ENCODE data around the gene TMEM92.

Gene TMEM92

DNA sequence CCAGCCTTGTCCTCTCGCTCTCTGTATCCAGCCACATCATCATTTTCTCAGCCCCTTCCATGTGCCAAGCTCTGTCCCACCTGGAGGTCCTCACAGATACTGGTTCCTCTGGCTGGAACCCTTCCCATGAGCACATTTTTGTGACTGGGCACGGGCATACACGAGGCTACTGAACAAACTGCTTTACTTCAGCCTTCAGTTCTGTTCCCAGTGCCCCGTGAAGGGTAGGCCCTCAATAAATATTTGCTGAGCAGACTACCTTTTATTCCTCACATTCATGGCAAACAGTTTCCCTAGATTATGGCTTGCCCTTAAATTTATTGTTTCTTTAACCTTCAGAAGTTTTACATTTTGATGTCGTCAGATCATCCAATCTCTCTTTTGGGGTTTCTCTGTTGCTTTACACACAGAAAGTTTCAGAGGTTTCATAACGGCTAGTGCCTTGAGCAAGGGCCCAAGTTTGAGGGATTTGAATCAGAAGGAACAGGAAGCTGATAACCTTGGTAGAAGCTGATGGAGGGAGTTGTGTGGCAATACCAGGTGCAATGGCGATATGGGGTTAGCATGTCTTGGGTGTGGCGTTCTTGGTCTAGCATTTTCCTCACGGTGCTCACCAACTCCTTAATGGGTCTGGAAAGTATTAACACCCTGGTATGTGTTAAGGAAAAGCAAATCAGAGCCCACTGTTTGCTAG is 27.8 kb downstream of the TMEM92 start:
- DNase-seq = no peak

DNA sequence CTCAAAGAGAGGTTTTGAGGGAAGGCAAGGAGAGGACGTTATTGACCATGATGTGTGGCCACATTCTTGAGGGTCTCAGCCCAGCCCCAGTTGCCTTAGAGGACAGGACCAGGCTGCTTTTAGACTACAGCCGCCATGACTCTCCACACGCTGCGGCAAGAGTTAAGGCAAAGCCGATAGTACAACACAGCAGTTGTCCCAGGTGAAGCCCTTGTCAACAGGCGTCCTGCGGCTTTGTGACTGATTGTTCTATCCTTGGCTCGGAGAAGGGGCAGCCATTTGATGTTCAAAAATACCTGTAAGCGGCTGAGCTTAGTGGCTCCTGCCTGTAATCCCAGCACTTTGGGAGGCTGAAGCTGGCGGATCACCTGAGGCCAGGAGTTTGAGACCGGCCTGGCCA is 28.8 kb downstream of the TMEM92 start:
- no peak for DNase-seq

DNA sequence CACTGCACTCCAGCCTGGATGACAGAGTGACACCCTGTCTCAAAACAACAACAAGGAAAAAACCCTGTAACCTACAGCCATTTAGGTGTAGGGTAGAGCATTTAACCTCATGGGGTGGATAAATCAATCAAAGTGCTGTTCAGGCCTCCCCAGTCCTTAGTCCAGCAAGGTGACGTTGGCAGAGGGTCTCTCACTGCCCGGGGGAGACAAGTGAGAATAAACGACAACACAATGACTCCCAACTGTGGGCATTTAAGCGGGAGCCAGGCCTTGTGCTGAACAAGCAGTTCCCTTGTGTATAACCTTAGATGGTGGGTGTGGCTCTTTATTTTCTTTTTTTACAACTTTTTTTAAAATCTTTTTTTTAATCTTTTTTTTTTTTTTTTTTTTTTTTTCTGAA is 29.3 kb downstream of the TMEM92 start:
- DNase-seq = no peak

DNA sequence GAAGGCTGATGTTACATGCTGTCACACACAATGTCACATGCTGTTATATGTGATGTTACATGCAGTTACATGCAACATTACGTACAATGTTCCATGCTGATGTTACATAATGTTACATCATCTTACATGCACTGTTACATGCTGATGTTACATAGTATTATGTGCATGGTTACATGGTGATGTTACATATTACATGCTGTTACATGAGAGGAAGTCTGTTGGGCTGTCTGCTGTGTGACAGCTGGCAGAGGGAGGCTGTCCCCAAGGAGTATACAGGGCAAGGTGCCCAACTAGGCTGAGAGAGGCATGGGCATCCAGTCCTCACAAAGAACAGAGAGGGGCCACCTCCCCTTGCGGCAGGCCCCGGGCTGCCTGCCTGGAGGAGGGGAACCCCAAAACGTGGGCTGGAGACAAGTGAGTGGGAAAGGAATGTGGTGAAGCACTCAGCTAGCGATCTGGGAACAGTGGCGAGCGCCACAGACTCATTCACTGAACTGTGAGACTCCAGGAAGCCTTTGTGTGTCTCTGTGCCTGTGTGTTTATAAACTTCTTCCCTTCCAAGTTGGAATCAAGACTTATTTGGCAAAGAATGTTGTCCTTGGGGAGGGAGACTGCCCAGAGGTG is 30.6 kb downstream of the TMEM92 start:
- no peak for DNase-seq

DNA sequence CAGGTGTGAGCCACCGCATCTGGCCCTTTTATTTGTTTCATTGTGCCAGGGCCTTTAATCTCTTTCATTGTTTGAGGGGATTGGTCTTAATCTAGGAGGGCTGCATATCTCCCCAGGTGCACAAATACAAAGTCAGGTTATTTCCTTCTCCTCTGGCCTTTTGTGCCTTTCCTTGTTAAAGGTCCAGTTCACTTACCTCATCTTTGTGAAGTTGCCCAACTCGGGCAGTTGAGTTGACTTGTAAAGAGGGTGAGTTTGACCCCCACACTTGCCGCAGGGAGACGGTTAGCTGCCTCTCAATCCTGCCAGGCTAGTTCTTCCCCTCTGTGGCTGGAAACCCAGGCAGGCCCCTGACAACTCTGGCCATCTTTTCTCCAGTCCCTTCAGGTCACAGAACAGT is 33.4 kb downstream of the TMEM92 start:
- DNase-seq = no peak

DNA sequence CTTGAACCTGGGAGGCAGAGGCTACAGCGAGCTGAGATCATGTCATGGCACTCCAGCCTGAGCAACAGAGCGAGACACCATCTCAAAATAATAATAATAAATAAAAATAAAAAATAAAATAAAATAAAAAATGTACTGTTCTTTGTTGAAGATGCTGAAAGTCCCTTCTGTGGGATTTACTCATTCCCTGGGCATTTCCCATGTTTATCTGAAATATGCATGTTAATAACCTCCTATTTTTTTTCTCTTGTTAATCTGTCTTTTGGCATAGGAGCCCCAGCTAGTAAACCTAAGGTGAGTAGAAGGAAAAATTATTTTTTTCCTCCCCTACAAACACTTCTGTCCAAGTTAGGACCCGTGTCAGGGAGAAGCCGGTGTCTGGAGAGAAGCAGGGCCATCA is 34.4 kb downstream of the TMEM92 start:
- no peak for DNase-seq

DNA sequence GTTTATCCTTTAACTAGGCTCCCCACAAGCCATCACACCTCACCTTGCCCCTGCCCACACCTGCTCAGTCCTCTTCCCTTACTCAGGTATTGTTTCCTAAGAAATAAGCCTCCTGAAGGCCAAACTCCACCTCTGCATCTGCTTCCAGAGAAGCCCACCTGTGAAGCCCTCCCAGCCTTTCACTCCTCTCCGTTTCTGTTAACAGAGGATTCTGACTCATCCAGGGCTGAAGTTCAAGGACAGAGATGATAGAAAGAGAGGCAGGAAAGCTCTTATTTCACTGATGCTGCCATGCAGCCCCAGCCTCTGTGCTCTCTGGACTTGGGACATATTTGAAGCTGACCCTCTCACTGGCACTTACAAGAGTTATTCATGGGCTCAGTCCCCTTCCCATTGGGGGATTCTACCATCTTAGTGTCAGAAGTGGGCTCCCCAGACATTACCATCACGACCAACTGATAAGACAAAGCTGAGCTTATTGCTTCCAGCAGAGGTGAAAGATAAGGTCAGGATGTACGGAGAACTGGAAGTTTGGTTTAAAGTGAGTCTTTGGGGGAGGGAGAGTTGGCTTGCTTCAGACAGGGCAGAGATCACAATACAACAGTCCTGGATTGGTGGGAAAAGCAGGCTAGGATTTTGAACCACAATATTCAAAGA is 36.3 kb downstream of the TMEM92 start:
- no peak for DNase-seq

DNA sequence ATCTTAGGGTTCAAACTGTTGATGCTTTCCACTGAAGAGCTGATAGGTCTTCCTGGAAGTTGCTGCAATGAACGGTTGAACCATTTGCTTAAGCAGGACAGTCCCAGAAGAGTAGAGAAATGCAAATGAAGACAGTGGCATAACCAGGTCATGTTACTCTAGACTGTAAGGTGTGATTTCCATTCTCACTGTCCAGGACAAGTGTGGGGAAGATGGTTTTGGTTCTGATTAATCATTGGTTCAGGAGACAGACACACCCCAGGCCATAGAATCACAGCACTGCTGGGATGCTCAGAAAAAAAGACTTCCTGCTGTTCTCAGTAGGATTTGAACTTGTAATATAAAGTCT is 36.8 kb downstream of the TMEM92 start:
- no peak for DNase-seq

DNA sequence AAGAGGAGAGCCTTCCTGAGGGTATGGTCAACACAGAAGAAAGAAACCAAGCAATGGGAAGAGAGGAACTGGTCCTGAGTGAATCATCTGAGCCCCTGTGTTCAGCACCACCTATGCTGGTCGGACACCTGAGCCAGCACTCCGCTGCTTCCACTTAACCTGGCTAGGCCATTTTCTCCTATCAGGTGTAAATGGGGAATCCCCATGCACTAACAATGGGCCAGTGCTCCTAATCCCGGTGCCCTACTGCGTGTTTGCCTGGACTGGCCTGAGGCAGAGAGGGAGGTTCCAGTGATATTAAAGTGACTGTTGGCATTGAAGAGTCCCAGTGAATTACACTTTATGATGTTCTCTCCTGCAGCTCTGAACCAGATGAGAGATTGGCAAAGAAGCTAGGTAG is 37.2 kb downstream of the TMEM92 start:
- DNase-seq = no peak

DNA sequence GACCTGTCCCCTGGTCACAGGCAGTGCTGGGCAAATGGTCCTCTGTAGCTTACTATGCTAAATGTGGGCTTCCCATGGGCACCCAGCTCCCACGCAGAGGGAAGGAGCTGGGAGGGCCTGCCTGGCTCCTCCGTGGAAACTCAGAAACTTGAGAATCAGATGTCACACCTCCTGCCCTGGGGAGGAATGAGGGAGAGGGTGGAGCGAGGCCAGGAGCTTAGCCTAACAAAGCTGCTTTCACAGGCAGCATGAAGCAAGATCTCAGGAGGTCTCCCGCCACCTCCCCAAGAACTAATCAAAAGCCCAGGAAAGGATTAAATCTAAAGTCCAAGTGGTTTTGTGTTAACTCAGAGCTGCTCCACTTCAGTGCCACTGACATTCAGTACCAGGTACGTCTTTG is 38.0 kb downstream of the TMEM92 start:
- no peak for DNase-seq

DNA sequence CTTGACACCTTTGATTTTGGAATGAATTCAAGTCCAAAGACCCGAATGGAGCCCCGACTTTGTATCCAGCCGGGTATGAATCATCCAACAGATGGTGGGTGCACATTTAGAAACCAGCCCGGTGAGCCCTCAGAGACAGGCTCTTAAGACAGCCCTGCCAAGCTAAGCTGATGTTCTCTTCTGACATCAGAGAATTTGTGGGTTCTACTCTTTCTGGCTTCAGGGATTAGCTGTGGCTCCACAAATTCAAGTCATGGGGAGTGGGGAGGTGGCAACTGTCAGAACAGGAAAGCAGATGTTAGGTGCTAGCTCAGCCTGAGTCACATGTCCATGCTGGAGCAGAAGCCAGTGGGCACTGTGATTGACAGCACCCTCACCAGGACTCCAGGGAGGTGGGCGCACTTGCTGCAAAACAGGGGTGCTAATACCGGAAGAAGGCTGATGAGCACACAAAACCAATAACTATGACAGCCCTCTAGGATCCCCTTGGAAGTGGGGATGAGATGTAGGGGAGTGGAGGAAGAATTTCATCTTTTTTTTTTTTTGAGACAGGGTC is 40.3 kb downstream of the TMEM92 start:
- no peak for DNase-seq

DNA sequence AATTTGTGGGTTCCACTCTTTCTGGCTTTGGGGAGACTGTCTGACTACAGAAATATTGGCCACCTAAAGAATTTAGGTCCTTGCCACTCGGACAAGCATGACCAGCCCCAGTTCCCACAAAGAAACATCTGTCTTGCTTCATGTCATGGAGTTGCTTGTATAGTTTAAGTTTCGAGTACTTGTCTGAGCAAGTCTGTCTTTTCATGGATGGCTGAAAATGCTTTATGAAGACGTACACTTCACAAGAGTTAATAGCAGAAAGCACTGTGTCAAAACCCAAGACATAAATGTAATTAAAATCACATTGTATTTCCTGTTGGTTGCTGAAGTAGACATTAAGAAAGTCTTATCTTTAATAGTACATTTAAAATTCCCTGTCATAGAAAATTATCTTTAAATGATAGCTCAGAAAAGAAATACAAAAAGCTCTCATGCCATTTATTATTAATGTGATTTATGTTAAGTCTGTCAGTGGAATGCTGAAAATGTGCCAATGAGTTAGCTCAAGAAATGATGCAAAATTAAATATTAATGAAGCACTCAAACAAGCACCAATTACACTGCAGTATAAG is 41.8 kb downstream of the TMEM92 start:
- peak; percentile 25 for DNase-seq

DNA sequence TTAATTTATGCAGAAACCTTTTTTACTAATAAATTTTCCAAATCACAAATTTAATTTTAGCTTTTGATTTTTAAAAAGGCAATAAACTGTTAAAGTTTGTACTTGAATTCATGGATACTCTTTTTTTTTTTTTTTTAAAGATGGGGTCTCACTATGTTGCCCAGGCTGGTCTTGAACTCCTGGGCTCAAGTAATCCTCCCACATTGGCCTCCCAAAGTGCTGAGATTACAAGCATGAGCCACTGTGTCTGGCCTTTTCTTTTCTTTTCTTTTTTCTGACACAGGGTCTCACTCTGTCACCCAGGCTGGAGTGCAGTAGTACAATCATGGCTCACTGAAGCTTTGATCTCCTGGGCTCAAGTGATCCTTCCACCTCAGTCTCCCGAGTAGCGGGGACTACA is 42.4 kb downstream of the TMEM92 start:
- peak; percentile 25 for DNase-seq

DNA sequence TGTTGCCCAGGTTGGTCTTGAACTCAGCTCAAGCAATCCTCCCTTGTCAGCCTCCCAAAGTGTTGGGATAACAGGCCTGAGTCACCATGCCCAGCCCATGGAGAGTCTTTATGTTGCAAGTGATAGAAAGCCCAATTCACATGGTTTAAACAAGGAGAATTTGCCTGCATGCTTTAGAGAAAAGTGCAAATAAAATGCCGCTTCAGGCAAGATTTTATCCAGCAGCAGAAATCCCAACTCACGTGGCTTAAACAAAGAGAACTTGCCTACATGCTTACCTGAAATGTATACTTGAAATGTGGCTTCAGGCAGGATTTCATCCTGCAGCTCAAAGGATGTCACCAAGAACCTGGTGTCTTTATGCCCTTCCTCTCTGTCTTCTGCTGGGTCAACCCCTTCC is 42.9 kb downstream of the TMEM92 start:
- no peak for DNase-seq

DNA sequence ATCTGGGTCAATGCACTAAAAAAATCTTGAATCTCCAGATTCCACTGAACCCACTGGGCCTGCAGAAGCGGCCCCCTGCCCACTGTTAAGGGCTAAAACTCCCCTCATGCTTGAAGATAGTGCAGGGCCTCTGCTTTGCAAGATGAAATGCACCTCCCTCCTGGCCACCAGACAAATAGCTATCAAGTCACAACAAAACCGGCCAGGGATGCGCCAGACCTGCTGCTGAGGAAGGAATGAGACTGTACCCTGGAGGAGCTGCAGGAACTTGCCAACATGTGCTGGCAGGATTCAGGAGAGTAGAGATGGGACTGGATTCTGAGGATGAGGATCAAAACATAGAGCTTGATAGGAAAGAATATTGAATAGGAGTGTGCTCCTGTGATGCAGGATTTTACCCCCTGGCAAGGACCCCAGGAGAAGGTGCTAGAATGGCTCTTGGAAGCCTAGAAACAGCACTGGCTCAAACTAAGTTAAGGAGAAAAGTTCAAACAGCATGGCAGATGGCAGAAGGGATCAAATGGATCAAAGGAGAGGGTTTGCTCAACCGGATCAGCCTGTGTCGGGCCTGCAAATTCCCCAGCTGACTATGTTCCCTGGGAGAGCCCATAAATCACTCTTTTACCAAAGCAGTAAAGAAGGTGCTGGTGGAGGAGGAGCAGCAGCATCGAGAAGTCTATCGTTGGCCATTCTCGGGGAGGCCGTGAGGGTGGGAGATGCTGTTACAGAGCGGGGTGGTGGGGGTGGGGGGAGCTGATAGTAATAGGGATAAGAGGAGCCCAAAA is 44.4 kb downstream of the TMEM92 start:
- peak; percentile 39 for DNase-seq

DNA sequence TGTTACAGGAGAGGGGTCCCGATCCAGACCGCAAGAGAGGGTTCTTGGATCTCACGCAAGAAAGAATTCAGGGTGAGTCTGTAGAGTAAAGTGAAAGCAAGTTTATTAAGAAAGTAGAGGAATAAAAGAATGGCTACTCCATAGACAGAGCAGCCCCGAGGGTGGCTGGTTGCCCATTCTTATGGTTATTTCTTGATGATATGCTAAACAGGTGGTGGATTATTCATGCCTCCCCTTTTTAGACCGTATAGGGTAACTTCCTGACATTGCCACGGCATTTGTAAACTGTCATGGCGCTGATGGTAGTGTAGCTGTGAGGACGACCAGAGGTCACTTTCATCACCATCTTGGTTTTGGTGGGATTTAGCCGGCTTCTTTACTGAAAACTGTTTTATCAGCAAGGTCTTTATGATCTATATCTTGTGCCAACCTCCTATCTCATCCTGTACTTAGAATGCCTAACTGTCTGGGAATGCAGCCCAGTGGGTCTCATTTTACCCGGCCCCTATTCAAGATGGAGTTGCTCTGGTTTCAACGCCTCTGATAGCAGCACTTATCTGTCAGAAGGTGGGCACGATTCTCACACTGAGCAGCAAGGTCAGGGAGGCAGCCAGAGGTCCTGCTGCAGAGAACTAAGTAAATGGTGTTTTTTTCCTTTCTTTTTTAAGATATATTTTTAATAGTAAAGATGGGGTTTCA is 45.2 kb downstream of the TMEM92 start:
- peak; percentile 17 for DNase-seq

DNA sequence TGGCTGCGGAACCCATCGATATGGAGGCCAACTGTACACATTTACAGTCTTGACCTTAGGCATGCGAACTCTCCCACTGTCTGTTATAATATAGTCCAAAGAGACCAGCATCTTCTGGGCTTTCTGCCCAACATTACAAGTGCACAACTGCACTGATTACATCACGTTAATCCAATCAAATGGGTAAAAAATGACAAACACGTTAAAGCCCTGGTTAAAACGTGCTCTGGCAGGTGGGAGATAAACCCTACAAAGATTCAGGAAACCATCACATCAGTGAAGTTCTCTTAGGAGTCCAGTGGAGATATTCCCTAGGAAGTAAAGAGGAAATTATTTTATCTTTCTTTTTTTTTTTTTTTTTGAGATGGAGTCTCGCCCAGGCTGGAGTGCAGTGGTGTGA is 48.0 kb downstream of the TMEM92 start:
- DNase-seq = no peak

DNA sequence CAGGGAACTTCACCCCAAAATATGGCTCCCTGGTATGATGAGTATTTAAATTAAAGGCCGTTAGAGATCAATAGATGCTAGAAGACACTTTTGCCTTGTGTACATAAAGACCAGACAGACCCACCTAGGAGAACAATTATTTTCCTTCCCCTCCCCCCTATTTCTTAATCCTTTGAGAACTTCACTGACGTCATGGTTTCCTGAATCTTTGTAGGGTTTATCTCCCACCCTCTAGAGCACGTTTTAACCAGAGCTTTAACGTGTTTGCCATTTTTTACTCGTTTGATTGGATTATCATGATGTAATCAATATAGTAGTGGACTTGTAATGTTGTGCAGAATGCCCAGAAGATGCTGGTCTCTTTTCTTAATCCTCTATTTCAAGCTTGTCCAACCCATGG is 48.8 kb downstream of the TMEM92 start:
- DNase-seq = no peak

DNA sequence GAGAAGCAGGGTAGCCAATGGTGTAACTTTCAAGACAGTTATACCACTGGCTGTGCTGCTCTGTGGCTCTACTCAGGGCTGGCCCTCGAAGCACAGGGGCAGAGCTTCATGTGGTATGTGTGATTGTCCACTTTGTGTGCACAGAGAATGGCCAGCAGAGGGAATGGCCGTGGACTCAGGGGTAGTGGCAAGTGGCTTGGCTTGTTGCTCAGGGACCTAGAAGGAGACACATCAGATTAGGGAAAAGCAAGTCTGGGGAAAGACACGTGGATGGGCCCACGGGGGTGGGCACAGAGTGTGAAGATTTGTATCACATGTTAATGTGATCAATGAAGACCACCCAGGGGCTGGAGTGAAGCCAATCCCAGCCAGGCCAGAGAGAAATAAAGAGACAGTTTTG is 51.6 kb downstream of the TMEM92 start:
- DNase-seq = peak; percentile 53

DNA sequence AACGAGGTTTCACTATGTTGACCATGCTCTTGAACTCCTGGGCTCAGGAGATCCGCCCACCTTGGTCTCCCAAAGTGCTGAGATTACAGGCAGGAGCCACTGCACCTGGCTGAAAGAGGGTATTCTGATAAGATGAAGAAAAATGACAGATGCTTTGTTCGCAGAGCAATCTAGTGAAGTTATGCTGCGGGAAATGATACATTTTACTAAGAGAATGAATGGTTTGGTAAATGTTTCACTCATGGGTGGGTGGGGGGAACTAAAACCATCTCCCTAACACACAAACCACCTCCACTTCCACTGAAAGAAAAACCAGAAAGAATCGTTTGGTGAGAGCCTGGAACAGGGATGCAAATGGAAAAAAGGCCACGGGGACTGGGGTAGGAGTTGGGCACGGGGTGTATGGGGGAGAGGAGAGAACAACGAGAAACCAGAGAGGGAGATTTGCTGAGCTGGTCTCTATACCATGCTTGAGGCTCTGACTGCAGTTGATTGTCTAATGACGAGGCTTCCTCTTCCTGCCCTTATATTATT is 52.6 kb downstream of the TMEM92 start:
- DNase-seq = peak; percentile 39

DNA sequence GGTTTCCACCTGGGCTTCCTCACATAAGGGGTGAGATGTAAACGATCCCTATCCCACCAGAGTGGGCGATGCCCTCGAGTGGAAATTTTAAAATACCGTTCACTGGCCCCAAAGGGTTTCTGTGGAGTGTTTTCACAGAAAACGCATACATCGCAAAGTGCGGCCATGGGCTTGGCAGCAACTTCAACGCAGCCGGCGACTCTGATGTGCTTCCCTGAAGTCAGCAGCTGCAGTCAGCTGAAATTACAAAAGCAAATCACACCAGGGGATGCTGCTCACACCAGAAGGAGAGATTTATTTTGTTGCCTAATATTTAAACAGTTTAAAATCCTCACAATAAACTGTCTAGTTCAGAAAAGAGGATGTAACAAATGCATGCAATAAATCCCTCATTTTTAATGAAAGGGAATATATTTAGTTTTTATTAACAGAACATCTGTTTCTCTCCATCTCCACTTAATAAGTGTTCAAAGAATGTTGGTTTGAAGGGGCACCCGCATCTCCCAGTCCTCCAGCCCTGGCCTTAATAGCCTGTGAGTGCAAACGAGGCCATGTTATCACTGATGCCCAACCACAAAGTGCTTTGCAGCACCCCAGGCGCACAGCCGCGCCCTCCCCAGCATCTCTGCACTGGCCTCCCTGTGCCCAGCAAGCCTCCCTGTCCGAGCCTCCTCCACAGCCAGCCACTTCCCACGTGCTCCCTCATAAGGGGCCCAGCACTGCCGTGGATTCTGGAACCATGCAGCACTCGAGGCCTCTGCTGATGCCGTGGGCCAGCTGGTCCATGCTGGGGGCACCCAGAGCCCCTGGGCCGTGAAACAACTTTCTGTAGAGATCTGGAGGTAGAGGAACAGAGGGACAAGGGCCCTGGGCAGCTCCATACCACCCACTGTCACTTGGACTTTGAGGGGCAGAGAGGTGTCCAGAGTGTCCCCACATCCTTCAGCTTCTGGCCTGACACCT is 54.4 kb downstream of the TMEM92 start:
- peak; percentile 47 for DNase-seq

Data from activated effector memory CD4-positive, alpha-beta T cell treated with anti-CD3 and anti-CD28 coated beads, Interleukin-2, amount 50 U/mL, for 16 hours (primary cell).